AG04449 (cell line): ENCODE data around the gene SCEL.

Experiments used
- CTCF ChIA-PET: fragments of 350-600 bp; formaldehyde crosslinking; extraction: SDS; loops from one replicate; lab custom pipeline; 2021; ENCODE audit warnings: antibody characterized with exemption; lab: Yijun Ruan, JAX
- POLR2A ChIA-PET: fragments of 400-600, 350-600 bp; formaldehyde crosslinking; extraction: SDS; loops from one replicate; lab custom pipeline; 2020; ENCODE audit warnings: antibody characterized with exemption, inconsistent platforms; lab: Yijun Ruan, JAX
- DNase-seq: peaks from one replicate; pipeline ENCODE4 v3.0.0-alpha.2; 2010; ENCODE audit warnings: low read depth, low spot score
- H3K4me3 ChIP-seq: 2 replicates; pipeline ENCODE4 v1.5.1; 2011; ENCODE audit warnings: low read depth, mild to moderate bottlenecking, control low read depth, low read length
- TF ChIP-seq, protein P1 (sequence below): IDR thresholded peaks from one replicate; pipeline ENCODE4 v1.5.1; 2011; ENCODE audit warnings: mild to moderate bottlenecking, moderate library complexity, low read length, control low read depth, inconsistent platforms; ENCODE audit not compliant: insufficient read depth; ENCODE audit errors: missing control alignments

SCEL gene

DNA sequence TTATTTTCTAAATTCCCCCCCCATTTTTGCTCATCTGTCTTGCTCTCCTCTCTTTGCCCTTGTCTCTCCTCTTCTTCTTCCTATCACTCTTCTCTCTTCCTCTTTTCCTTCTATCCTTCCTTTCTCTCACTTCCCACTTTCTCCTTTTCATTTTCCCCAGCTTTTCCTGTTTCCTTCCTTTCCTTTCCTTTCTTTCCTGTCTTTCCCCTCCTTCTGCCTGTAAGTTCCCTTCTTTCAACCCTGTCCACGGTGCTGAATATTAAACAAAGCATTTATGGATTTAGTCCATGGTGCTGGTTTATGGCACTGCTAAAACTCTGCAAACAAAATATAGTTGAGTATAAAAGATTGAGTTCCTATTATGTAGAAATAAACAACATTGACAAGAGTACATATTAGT lies 27.6 kb downstream of the SCEL start:
- no peak for DNase-seq
- H3K4me3 ChIP-seq, result no peak overlapping the region
- ChIA-PET POLR2A (no interaction called here), CTCF (no interaction called here)
- TF ChIP-seq, protein P1, sequence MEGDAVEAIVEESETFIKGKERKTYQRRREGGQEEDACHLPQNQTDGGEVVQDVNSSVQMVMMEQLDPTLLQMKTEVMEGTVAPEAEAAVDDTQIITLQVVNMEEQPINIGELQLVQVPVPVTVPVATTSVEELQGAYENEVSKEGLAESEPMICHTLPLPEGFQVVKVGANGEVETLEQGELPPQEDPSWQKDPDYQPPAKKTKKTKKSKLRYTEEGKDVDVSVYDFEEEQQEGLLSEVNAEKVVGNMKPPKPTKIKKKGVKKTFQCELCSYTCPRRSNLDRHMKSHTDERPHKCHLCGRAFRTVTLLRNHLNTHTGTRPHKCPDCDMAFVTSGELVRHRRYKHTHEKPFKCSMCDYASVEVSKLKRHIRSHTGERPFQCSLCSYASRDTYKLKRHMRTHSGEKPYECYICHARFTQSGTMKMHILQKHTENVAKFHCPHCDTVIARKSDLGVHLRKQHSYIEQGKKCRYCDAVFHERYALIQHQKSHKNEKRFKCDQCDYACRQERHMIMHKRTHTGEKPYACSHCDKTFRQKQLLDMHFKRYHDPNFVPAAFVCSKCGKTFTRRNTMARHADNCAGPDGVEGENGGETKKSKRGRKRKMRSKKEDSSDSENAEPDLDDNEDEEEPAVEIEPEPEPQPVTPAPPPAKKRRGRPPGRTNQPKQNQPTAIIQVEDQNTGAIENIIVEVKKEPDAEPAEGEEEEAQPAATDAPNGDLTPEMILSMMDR, result no peak

DNA sequence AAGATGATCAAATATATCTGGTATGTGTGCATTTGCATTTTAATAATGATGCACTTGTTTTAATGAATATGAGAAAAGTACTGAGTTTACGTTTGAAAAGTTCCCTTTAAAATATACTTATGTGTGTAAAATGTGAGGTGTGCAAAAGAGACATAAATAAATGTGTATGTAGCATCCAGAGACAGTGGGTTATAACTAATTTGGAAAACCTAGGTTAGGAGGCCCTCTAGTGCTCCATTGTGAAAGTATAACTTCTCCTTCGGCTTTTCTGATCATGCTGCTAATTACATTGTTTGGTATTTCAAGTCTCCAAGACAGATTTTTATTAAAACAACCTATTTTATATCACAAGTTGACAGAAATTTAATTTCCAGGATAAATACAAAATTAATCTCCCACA lies 30.1 kb downstream of the SCEL start:
- TF ChIP-seq, protein P1, result peak; percentile 24
- CTCF ChIA-PET, result interaction anchor here (0.9 to 1.0 kb wide), 2 partner anchors 73 to 88 kb away, joined by 3 to 5 read pairs; no protein-coding TSS in a partner anchor
- DNase-seq, result no peak
- H3K4me3 ChIP-seq, result no peak overlapping the region
- POLR2A ChIA-PET, result no interaction called here

DNA sequence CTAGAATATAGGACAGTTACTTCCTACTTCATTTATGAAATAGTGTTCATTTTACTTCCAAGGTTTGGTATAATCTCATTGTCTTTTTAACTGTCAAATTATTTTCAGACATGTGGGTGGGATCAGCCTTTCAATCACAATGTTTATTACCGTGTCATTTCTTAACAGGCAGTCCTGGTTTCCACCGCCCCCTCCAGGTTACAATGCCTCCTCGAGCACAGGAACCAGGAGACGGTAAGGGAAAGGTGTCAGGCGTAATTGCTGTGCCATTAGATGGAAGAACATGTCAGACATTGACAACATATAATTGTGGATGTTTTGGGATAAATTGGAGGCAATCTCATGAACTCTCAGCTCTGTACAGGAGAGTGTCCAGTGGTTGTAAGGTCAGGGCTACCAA lies 36.5 kb downstream of the SCEL start:
- POLR2A ChIA-PET, result no interaction called here
- no peak for DNase-seq
- TF ChIP-seq, protein P1, result no peak
- no peak overlapping the region for H3K4me3 ChIP-seq
- CTCF ChIA-PET, result no interaction called here

- ChIA-PET POLR2A (no interaction called here), CTCF (no interaction called here)
- TF ChIP-seq, protein P1, result no peak
- no peak for DNase-seq
- H3K4me3 ChIP-seq, result no peak overlapping the region
Observed at GRCh38 chr13:77574096-77574495, 38.6 kb downstream of the SCEL start.

- no peak overlapping the region for H3K4me3 ChIP-seq
- no peak for DNase-seq
- TF ChIP-seq, protein P1, result no peak
- POLR2A ChIA-PET, result no interaction called here
- CTCF ChIA-PET, result no interaction called here
Observed at GRCh38 chr13:77579959-77580358, 44.5 kb downstream of the SCEL start.

- POLR2A ChIA-PET, result no interaction called here
- no peak overlapping the region for H3K4me3 ChIP-seq
- CTCF ChIA-PET, result no interaction called here
- TF ChIP-seq, protein P1, result no peak
- DNase-seq, result no peak
Observed at GRCh38 chr13:77580748-77581147, 45.2 kb downstream of the SCEL start.
